WTC11 (cell line): ENCODE data around the gene ANKEF1.

Source experiments
- CREB1 ChIP-seq: sonication (generic); formaldehyde crosslinking; IDR thresholded peaks from 2 replicates; pipeline ENCODE4 v1.8.0; 2023; ENCODE audit warnings: mild to moderate bottlenecking, missing genetic modification reagents
- FOXP1 ChIP-seq: sonication (generic); formaldehyde crosslinking; IDR thresholded peaks from 2 replicates; pipeline ENCODE4 v1.8.0; 2022; ENCODE audit warnings: missing genetic modification reagents, mild to moderate bottlenecking, moderate library complexity, borderline replicate concordance
- KAT7 ChIP-seq: sonication (generic); formaldehyde crosslinking; IDR thresholded peaks from 2 replicates; pipeline ENCODE4 v1.8.1; 2023; ENCODE audit warnings: missing genetic modification reagents, mild to moderate bottlenecking, borderline replicate concordance
- NR2C2 ChIP-seq: sonication (generic); formaldehyde crosslinking; IDR thresholded peaks from 2 replicates; pipeline ENCODE4 v1.8.0; 2022; ENCODE audit warnings: mild to moderate bottlenecking, missing genetic modification reagents
- NR3C1 ChIP-seq: sonication (generic); formaldehyde crosslinking; conservative IDR thresholded peaks from 2 replicates; pipeline ENCODE4 v1.8.1; 2023; ENCODE audit warnings: low read depth, mild to moderate bottlenecking, missing genetic modification reagents
- SP1 ChIP-seq: sonication (generic); formaldehyde crosslinking; conservative IDR thresholded peaks from 2 replicates; pipeline ENCODE4 v1.8.1; 2022; ENCODE audit warnings: missing genetic modification reagents
- TF ChIP-seq, protein P1 (sequence below): fragments of 200-600 bp; IDR thresholded peaks from 2 replicates; pipeline ENCODE4 v1.8.0; 2022; ENCODE audit warnings: antibody characterized with exemption
- TF ChIP-seq, protein P2 (sequence below): fragments of 250-450 bp; sonication (Bioruptor Pico); IDR thresholded peaks from 2 replicates; pipeline ENCODE4 v2.1.2; 2022; ENCODE audit warnings: mild to moderate bottlenecking, moderate library complexity
- TF ChIP-seq, protein P3 (sequence below): sonication (generic); formaldehyde crosslinking; IDR thresholded peaks from 2 replicates; pipeline ENCODE4 v1.8.1; 2022; ENCODE audit warnings: missing genetic modification reagents, borderline replicate concordance
- TF ChIP-seq, protein P4 (sequence below): sonication (generic); formaldehyde crosslinking; IDR thresholded peaks from 2 replicates; pipeline ENCODE4 v1.8.1; 2022; ENCODE audit warnings: low read depth, mild to moderate bottlenecking, moderate library complexity, missing genetic modification reagents, borderline replicate concordance

DNA sequence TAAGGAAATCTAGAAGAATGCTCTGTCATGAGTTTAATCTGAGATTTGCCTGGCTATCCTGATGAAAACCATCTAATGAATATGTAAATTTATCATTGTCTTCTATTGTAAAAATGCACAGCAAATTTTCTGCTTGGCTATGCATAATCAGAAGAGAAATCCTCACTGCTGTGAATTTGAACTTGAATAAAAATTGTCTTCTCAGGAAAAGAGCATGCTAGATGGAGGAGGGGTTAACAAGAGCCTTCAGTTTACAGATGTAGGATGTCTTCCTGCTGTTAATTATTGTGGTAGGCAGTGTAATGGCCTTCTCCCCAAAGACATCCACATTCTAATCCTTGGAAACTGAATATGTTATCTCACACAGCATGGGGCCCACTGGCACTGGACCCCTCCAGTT, 45.8 kb downstream of the ANKEF1 start:
- TF ChIP-seq, protein P1, sequence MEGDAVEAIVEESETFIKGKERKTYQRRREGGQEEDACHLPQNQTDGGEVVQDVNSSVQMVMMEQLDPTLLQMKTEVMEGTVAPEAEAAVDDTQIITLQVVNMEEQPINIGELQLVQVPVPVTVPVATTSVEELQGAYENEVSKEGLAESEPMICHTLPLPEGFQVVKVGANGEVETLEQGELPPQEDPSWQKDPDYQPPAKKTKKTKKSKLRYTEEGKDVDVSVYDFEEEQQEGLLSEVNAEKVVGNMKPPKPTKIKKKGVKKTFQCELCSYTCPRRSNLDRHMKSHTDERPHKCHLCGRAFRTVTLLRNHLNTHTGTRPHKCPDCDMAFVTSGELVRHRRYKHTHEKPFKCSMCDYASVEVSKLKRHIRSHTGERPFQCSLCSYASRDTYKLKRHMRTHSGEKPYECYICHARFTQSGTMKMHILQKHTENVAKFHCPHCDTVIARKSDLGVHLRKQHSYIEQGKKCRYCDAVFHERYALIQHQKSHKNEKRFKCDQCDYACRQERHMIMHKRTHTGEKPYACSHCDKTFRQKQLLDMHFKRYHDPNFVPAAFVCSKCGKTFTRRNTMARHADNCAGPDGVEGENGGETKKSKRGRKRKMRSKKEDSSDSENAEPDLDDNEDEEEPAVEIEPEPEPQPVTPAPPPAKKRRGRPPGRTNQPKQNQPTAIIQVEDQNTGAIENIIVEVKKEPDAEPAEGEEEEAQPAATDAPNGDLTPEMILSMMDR, result no peak
- TF ChIP-seq, protein P2, sequence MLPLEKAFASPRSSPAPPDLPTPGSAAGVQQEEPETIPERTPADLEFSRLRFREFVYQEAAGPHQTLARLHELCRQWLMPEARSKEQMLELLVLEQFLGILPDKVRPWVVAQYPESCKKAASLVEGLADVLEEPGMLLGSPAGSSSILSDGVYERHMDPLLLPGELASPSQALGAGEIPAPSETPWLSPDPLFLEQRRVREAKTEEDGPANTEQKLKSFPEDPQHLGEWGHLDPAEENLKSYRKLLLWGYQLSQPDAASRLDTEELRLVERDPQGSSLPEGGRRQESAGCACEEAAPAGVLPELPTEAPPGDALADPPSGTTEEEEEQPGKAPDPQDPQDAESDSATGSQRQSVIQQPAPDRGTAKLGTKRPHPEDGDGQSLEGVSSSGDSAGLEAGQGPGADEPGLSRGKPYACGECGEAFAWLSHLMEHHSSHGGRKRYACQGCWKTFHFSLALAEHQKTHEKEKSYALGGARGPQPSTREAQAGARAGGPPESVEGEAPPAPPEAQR (CRISPR knock-in tag), result no peak
- TF ChIP-seq CREB1 (CRISPR knock-in tag), result no peak
- TF ChIP-seq, protein P3, sequence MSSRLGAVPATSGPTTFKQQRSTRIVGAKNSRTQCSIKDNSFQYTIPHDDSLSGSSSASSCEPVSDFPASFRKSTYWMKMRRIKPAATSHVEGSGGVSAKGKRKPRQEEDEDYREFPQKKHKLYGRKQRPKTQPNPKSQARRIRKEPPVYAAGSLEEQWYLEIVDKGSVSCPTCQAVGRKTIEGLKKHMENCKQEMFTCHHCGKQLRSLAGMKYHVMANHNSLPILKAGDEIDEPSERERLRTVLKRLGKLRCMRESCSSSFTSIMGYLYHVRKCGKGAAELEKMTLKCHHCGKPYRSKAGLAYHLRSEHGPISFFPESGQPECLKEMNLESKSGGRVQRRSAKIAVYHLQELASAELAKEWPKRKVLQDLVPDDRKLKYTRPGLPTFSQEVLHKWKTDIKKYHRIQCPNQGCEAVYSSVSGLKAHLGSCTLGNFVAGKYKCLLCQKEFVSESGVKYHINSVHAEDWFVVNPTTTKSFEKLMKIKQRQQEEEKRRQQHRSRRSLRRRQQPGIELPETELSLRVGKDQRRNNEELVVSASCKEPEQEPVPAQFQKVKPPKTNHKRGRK (CRISPR knock-in tag), result no peak
- no peak for TF ChIP-seq NR3C1 (CRISPR knock-in tag)
- TF ChIP-seq, protein P4, sequence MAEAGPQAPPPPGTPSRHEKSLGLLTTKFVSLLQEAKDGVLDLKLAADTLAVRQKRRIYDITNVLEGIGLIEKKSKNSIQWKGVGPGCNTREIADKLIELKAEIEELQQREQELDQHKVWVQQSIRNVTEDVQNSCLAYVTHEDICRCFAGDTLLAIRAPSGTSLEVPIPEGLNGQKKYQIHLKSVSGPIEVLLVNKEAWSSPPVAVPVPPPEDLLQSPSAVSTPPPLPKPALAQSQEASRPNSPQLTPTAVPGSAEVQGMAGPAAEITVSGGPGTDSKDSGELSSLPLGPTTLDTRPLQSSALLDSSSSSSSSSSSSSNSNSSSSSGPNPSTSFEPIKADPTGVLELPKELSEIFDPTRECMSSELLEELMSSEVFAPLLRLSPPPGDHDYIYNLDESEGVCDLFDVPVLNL (CRISPR knock-in tag), result no peak
- no peak for TF ChIP-seq NR2C2
- no peak for TF ChIP-seq SP1 (CRISPR knock-in tag)
- TF ChIP-seq FOXP1 (CRISPR knock-in tag), result no peak
- no peak for TF ChIP-seq KAT7 (CRISPR knock-in tag)
